GM23338 (cell line): Measurements from ENCODE around the gene ACTG1.

Experiments used
- EZH2 ChIP-seq: fragments of 200-600 bp; sonication (generic); IDR thresholded peaks from one replicate; pipeline ENCODE4 v1.8.0; 2017; ENCODE audit warnings: antibody characterized with exemption, mild to moderate bottlenecking, low read depth; ENCODE audit not compliant: unreplicated experiment
- EZH2phosphoT487 ChIP-seq: fragments of 200-600 bp; sonication (generic); IDR thresholded peaks from one replicate; pipeline ENCODE4 v1.8.1; 2018; ENCODE audit warnings: antibody characterized with exemption; ENCODE audit not compliant: unreplicated experiment
- JUNB ChIP-seq: IDR thresholded peaks from one replicate; pipeline ENCODE4 v1.6.1; 2016; ENCODE audit warnings: antibody characterized with exemption; ENCODE audit not compliant: unreplicated experiment
- POLR2AphosphoS5 ChIP-seq: IDR thresholded peaks from 2 replicates; pipeline ENCODE4 v1.6.1; 2016; ENCODE audit warnings: antibody characterized with exemption, low read depth
- STAT1 ChIP-seq: IDR thresholded peaks from one replicate; pipeline ENCODE4 v1.6.1; 2016; ENCODE audit warnings: antibody characterized with exemption; ENCODE audit not compliant: unreplicated experiment
- TF ChIP-seq, protein P1 (sequence below), 2 experiments: fragments of 200-600 bp in 1 of 2; sonication (generic) in 1 of 2; conservative IDR thresholded peaks; 2 replicates each; pipeline versions ENCODE4 v1.5.1 to v1.6.1; 2016 to 2017; ENCODE audit warnings: antibody characterized with exemption in 2 of 2, low read depth in 2 of 2, mild to moderate bottlenecking in 2 of 2, moderate library complexity in 1 of 2
- TF ChIP-seq, protein P2 (sequence below): fragments of 250-450 bp; sonication (Bioruptor Pico); IDR thresholded peaks from 2 replicates; pipeline ENCODE4 v1.5.0; 2020; ENCODE audit warnings: mild to moderate bottlenecking, moderate library complexity
- TF ChIP-seq, protein P3 (sequence below): IDR thresholded peaks from one replicate; pipeline ENCODE4 v1.6.1; 2018; ENCODE audit warnings: antibody characterized with exemption; ENCODE audit not compliant: unreplicated experiment

DNA sequence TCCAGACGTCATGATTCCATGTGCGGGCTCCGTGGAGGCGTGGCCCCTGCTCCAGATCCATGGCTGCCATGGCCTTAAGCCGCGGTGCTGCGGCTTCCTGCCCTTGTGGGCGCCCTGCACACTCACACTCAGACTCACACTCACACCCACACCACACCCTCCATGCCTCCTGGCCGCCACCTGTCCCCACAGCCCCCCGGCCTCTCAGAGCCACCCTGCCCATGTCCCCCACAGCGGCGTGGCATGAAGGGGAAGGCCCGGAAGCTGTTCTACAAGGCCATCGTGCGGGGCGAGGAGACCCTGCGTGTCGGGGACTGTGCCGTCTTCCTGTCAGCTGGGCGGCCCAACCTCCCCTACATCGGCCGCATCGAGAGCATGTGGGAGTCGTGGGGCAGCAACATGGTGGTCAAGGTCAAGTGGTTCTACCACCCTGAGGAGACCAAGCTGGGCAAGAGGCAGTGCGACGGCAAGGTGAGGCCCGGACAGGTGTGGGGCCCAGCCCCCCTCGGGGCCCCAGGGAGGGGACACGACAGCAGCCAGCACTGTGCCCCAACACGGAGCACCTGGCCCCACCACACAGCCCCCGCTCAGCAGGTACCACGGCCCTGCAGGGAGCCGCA is 50.0 kb downstream of the ACTG1 start:
- TF ChIP-seq, protein P1, sequence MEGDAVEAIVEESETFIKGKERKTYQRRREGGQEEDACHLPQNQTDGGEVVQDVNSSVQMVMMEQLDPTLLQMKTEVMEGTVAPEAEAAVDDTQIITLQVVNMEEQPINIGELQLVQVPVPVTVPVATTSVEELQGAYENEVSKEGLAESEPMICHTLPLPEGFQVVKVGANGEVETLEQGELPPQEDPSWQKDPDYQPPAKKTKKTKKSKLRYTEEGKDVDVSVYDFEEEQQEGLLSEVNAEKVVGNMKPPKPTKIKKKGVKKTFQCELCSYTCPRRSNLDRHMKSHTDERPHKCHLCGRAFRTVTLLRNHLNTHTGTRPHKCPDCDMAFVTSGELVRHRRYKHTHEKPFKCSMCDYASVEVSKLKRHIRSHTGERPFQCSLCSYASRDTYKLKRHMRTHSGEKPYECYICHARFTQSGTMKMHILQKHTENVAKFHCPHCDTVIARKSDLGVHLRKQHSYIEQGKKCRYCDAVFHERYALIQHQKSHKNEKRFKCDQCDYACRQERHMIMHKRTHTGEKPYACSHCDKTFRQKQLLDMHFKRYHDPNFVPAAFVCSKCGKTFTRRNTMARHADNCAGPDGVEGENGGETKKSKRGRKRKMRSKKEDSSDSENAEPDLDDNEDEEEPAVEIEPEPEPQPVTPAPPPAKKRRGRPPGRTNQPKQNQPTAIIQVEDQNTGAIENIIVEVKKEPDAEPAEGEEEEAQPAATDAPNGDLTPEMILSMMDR (conservative IDR thresholded peaks at IDR 0.05; ENCODE audit: low read depth in 2 of 2) = no peak
- TF ChIP-seq POLR2AphosphoS5 (no peak), EZH2phosphoT487 (no peak), EZH2 (no peak), STAT1 (no peak), JUNB (no peak)
- TF ChIP-seq, protein P2, sequence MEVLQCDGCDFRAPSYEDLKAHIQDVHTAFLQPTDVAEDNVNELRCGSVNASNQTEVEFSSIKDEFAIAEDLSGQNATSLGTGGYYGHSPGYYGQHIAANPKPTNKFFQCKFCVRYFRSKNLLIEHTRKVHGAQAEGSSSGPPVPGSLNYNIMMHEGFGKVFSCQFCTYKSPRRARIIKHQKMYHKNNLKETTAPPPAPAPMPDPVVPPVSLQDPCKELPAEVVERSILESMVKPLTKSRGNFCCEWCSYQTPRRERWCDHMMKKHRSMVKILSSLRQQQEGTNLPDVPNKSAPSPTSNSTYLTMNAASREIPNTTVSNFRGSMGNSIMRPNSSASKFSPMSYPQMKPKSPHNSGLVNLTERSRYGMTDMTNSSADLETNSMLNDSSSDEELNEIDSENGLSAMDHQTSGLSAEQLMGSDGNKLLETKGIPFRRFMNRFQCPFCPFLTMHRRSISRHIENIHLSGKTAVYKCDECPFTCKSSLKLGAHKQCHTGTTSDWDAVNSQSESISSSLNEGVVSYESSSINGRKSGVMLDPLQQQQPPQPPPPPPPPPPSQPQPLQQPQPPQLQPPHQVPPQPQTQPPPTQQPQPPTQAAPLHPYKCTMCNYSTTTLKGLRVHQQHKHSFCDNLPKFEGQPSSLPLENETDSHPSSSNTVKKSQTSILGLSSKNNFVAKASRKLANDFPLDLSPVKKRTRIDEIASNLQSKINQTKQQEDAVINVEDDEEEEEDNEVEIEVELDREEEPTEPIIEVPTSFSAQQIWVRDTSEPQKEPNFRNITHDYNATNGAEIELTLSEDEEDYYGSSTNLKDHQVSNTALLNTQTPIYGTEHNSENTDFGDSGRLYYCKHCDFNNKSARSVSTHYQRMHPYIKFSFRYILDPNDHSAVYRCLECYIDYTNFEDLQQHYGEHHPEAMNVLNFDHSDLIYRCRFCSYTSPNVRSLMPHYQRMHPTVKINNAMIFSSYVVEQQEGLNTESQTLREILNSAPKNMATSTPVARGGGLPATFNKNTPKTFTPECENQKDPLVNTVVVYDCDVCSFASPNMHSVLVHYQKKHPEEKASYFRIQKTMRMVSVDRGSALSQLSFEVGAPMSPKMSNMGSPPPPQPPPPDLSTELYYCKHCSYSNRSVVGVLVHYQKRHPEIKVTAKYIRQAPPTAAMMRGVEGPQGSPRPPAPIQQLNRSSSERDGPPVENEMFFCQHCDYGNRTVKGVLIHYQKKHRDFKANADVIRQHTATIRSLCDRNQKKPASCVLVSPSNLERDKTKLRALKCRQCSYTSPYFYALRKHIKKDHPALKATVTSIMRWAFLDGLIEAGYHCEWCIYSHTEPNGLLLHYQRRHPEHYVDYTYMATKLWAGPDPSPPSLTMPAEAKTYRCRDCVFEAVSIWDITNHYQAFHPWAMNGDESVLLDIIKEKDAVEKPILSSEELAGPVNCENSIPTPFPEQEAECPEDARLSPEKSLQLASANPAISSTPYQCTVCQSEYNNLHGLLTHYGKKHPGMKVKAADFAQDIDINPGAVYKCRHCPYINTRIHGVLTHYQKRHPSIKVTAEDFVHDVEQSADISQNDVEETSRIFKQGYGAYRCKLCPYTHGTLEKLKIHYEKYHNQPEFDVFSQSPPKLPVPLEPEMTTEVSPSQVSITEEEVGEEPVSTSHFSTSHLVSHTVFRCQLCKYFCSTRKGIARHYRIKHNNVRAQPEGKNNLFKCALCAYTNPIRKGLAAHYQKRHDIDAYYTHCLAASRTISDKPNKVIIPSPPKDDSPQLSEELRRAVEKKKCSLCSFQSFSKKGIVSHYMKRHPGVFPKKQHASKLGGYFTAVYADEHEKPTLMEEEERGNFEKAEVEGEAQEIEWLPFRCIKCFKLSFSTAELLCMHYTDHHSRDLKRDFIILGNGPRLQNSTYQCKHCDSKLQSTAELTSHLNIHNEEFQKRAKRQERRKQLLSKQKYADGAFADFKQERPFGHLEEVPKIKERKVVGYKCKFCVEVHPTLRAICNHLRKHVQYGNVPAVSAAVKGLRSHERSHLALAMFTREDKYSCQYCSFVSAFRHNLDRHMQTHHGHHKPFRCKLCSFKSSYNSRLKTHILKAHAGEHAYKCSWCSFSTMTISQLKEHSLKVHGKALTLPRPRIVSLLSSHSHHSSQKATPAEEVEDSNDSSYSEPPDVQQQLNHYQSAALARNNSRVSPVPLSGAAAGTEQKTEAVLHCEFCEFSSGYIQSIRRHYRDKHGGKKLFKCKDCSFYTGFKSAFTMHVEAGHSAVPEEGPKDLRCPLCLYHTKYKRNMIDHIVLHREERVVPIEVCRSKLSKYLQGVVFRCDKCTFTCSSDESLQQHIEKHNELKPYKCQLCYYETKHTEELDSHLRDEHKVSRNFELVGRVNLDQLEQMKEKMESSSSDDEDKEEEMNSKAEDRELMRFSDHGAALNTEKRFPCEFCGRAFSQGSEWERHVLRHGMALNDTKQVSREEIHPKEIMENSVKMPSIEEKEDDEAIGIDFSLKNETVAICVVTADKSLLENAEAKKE (CRISPR knock-in tag) = no peak
- TF ChIP-seq, protein P3, sequence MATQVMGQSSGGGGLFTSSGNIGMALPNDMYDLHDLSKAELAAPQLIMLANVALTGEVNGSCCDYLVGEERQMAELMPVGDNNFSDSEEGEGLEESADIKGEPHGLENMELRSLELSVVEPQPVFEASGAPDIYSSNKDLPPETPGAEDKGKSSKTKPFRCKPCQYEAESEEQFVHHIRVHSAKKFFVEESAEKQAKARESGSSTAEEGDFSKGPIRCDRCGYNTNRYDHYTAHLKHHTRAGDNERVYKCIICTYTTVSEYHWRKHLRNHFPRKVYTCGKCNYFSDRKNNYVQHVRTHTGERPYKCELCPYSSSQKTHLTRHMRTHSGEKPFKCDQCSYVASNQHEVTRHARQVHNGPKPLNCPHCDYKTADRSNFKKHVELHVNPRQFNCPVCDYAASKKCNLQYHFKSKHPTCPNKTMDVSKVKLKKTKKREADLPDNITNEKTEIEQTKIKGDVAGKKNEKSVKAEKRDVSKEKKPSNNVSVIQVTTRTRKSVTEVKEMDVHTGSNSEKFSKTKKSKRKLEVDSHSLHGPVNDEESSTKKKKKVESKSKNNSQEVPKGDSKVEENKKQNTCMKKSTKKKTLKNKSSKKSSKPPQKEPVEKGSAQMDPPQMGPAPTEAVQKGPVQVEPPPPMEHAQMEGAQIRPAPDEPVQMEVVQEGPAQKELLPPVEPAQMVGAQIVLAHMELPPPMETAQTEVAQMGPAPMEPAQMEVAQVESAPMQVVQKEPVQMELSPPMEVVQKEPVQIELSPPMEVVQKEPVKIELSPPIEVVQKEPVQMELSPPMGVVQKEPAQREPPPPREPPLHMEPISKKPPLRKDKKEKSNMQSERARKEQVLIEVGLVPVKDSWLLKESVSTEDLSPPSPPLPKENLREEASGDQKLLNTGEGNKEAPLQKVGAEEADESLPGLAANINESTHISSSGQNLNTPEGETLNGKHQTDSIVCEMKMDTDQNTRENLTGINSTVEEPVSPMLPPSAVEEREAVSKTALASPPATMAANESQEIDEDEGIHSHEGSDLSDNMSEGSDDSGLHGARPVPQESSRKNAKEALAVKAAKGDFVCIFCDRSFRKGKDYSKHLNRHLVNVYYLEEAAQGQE = no peak
